GM10266 (cell line): ENCODE results near the gene TSPAN4.

Experiments
- DNase-seq: peaks from one replicate; pipeline ENCODE4 v3.0.0; 2012; ENCODE audit errors: extremely low spot score
- TF ChIP-seq, protein P1 (sequence below): IDR thresholded peaks from 2 replicates; pipeline ENCODE4 v1.5.1; 2012; ENCODE audit warnings: mild to moderate bottlenecking, low read depth; ENCODE audit not compliant: control insufficient read depth, insufficient read depth; ENCODE audit errors: missing control alignments

The TSPAN4 gene

GRCh38 chr11:796565-797295 is 45.9 kb upstream of the TSPAN4 start:
- DNase-seq = no peak
- TF ChIP-seq, protein P1, sequence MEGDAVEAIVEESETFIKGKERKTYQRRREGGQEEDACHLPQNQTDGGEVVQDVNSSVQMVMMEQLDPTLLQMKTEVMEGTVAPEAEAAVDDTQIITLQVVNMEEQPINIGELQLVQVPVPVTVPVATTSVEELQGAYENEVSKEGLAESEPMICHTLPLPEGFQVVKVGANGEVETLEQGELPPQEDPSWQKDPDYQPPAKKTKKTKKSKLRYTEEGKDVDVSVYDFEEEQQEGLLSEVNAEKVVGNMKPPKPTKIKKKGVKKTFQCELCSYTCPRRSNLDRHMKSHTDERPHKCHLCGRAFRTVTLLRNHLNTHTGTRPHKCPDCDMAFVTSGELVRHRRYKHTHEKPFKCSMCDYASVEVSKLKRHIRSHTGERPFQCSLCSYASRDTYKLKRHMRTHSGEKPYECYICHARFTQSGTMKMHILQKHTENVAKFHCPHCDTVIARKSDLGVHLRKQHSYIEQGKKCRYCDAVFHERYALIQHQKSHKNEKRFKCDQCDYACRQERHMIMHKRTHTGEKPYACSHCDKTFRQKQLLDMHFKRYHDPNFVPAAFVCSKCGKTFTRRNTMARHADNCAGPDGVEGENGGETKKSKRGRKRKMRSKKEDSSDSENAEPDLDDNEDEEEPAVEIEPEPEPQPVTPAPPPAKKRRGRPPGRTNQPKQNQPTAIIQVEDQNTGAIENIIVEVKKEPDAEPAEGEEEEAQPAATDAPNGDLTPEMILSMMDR = no peak

GRCh38 chr11:797296-798092 is 45.2 kb upstream of the TSPAN4 start:
- DNase-seq = peak; percentile 93
- TF ChIP-seq, protein P1 = no peak

DNA sequence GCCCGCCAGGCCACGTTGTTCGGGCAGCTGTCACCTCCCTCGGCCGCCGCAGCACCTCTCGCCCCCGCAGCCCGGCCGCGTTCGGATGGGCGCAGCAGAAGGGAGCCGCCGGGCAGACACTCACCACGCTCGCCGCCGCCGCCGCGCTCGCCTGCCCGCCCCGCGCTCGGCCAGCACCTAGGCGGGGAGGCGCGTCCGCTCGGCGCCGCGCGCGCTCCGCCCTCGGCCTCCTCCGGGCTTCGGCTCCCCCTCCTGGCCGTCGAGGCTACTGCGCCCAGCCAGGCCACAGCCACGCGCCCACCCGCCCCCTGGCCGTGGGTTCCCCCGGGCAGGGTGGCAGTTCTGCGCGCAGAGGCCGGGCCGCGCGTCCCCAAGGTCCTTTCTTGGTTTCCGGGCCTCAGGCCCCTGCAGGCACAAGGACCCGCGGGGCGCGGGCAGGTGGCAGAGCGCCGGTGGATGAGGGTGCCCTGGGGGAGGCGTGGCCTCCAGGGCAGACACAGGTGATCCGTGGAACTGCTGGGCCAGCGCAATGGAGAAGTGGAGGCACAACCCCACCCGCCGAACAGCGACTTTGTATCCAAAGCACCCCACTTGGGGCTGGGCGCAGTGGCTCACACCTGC is 44.4 kb upstream of the TSPAN4 start, which contains the start of gene SLC25A22:
TSS of gene SLC25A22 (minus strand) at position 189 of the 621 bp plus-strand sequence. CDS start 3,275 bp downstream, outside the sequence.
- TF ChIP-seq, protein P1 = peak; percentile 89
- DNase-seq = peak; percentile 97

GRCh38 chr11:799641-800316 is 42.9 kb upstream of the TSPAN4 start:
- TF ChIP-seq, protein P1 = no peak
- DNase-seq = no peak

DNA sequence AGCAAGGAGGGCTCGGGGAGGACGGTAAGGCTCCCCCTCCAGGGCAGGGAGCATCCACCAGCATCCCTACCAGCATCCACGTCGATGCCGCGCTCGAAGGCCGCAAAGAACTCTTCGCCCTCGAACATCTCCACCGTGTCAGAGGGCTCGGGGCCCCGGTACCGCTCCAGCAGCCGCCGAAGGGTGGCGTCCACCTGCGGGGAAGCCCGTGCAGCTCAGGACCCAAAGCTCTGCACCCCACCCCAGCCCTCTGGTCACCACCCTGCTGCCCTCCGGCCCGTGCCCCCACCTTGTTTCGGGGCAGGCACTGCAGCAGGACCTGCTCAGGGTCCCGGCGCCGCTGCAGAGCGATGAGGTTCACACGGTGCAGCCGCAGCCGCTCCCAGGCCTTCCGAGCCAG is 42.2 kb upstream of the TSPAN4 start:
- TF ChIP-seq, protein P1 = no peak

GRCh38 chr11:801097-801780 is 41.4 kb upstream of the TSPAN4 start:
- TF ChIP-seq, protein P1 = no peak
- no peak for DNase-seq

More for the DNA sequence above, 42.2 kb upstream of the TSPAN4 start:
- no peak for DNase-seq
